Measurements from ENCODE around the gene CEP250.
"Not testable (repeated sequence)": the region's sequence is repeated elsewhere in the genome, so short reads cannot be mapped to it uniquely, and the experiment has no call there.

Gene CEP250, protein sequence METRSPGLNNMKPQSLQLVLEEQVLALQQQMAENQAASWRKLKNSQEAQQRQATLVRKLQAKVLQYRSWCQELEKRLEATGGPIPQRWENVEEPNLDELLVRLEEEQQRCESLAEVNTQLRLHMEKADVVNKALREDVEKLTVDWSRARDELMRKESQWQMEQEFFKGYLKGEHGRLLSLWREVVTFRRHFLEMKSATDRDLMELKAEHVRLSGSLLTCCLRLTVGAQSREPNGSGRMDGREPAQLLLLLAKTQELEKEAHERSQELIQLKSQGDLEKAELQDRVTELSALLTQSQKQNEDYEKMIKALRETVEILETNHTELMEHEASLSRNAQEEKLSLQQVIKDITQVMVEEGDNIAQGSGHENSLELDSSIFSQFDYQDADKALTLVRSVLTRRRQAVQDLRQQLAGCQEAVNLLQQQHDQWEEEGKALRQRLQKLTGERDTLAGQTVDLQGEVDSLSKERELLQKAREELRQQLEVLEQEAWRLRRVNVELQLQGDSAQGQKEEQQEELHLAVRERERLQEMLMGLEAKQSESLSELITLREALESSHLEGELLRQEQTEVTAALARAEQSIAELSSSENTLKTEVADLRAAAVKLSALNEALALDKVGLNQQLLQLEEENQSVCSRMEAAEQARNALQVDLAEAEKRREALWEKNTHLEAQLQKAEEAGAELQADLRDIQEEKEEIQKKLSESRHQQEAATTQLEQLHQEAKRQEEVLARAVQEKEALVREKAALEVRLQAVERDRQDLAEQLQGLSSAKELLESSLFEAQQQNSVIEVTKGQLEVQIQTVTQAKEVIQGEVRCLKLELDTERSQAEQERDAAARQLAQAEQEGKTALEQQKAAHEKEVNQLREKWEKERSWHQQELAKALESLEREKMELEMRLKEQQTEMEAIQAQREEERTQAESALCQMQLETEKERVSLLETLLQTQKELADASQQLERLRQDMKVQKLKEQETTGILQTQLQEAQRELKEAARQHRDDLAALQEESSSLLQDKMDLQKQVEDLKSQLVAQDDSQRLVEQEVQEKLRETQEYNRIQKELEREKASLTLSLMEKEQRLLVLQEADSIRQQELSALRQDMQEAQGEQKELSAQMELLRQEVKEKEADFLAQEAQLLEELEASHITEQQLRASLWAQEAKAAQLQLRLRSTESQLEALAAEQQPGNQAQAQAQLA (N-terminal part only)

DNA sequence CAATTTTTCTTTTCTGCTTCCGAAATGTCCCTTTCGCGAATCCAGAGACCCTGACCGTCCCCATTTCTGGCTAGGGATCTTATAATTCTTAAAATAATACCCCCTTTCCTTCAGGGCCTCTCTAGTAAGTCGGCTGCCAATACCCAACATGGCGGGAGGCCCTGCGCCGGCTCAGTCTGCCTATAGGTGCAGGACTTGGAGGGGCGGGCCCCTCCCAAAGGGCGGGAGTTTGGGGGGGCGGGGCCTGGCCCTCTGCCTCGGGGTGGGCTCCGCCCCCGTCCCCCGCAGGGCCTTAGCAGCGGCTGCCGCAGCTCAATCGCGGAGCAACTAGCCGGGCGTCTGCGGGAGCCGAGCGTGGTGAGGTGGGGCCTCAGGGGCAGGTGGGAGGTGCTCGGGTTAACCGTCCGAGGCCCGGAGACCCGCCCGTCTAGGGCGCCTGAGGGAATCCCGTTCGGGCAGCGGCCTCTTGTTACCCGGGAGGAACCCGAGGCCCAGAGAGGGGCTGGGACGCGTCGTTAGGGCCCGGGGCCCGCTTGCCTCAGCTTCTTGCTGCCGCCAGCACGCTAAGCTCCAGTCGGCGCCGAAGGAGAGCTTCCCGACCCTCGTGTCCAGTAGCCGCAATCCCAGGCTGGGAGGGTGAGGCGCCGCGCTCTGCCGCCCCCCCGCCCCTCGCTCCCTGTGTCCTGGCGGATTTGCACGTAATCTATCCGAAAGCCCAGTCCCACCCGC is at the start of gene CEP250:
Gene CEP250 (plus strand): TSS at position 718 of the 729 bp plus-strand sequence. CDS start 6,770 bp downstream, outside the sequence.
- peak; percentile 95 for DNase-seq

DNA sequence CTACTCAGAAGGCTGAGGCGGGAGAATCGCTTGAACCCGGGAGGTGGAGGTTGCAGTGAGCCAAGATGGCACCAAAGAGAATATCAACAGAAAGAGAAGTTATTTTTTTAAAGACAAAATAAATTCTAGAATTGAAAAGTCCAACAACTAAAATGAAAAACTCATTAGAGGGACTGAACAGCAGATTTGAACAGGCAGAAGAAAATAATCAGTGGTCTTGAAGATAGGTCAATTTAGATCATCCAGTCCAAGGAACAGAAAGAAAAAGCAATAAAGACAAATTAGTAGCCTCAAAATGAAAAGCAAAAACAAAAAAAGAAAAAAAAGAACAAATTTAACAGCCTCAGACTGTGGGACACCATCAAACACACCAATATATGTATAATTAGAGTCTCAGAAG is 49.6 kb upstream of the CEP250 start:
- DNase-seq: no peak

DNA sequence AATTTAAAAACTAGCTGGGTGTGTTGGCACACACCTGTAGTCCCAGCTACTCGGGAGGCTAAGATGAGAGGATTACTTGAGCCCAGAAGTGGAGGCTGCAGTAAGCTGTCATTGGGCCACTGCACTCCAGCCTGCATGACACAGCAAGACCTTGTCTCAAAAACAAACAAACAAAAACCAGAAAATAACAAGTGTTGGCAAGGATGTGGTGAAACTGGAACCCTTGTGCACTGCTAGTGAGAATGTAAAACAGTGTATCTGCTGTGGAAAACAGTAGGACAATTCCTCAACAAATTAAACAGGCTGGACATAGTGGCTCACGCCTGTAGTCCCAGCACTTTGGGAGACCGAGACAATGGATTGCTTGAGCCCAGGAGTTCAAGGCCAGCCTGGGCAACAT is 47.1 kb upstream of the CEP250 start:
- DNase-seq: no peak

DNA sequence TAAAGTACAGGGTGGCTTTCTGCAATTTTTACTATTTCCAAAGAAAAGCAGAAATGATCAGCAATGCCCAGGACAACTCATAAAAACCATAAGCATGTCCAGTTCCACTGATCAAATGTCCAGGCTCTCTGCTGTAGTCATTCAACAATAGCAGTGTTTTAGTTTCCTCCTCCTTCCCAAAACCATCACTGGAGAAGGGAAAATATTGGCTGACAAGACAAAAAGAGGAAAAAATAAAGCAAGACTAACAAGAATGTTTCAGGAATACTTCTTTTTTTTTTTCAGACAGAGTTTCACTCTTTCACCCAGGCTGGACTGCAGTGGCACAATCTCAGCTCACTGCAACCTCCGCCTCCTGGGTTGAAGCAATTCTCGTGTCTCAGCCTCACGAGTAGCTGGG is 45.9 kb upstream of the CEP250 start:
- DNase-seq: no peak

DNA sequence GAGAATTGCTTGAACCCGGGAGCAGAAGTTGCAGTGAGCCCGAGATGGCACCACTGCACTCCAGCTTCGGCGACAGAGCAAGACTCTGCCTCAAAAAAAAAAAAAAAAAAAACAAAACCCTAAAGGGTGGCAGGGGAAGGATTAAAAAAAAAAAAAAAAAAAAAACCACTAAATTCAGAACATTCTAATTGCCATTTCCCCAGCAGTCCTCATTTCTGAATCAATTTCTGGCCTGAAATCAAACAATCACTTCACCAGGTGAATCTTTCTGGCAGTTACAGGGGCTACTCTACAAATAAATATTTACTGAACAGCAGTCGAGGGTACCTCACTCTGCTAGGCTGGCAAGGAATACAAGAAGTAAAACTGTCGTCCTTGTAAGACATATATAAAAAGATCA is 44.8 kb upstream of the CEP250 start:
- no peak for DNase-seq

DNA sequence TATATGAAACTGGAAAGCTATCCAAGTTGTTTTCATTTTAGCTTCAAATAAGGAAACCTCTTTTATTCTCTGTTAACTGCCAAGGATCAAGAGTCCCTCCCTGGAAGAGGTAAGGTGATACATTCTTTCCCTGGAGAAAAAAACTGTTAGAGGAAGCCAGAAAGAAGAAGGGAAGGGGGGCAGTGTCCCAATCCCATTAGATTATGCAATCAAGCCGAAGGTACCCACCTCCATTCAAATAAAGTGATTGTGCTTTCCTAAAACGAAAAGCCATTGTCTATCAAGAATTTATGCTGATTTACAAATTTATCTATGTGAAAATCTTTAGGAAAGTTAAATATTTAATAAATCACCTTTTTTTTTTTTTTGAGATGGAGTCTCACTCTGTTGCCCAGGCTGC is 34.1 kb upstream of the CEP250 start:
- no peak for DNase-seq

DNA sequence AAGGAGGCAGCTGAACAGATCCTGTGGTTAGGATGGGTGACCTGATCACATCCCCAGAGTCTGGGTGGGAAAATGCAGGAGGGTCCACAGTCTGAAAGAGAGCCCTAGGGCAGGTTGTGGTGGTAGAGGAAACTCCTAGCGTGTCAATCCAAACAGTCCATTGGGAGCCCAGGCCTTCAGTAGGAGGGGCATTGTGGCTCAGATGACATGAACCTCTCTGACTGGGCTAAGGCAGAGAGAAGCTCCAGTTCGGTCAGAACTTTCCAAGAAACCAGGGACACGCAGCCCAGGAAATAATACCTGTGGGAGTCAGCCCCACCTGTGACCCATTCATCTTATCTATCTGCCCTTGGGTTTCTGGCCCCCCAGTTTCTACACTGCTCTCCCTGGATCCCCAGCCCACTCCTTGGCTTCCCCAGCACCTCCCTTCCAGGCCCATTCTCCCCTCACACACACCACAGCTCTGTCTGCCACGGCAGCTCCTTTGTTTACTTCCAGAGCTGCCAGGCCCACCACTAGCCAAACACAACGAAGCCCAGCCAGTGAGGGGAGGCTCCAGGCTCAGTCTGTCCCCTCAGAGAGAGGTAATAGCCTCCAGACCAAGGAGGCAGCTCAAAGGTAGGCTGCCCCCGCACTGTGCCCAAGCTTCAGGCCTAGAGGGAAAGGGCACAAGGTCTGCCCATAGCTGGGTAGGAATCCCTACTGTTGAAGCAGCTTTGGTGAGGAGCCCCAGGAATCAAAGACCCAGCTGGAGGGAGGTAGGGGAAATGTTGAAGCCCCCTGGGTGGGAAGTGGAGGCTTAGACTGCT is 23.6 kb upstream of the CEP250 start:
- DNase-seq: no peak

DNA sequence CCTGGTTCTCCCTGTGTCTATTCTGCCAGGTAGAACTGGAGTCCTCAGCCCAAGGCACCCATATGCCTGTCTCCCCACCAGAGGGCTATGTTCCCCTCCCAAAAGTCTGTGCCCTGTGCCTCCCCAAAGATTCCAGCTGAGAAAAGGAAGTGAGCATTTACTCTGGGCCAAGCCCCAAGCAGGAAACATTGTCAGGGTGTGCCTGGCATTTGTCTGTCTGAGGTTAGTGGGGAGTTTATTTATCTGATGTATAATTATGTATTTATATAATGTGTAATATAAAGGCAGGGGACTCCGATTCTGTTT is 23.0 kb upstream of the CEP250 start:
- no peak for DNase-seq

DNA sequence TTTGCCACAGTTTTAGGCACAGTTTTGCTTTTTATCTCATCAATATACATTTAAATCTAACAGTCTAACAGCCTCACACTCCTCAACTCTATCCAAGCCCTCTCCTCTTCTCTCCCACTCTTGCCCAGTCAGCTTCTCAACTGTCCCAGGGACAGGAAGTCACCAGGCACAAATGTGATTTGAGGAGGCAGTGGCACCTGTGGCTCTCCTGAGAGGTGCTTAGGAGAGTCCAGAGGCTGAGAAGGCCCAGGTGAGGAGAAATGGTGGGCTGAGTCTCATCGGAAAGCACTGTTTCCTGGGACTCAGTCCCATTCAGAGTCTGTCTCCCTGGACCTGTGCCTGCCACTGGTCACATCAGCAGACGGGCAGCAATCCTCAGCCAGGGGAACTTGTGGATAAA is 22.1 kb upstream of the CEP250 start:
- DNase-seq: no peak

DNA sequence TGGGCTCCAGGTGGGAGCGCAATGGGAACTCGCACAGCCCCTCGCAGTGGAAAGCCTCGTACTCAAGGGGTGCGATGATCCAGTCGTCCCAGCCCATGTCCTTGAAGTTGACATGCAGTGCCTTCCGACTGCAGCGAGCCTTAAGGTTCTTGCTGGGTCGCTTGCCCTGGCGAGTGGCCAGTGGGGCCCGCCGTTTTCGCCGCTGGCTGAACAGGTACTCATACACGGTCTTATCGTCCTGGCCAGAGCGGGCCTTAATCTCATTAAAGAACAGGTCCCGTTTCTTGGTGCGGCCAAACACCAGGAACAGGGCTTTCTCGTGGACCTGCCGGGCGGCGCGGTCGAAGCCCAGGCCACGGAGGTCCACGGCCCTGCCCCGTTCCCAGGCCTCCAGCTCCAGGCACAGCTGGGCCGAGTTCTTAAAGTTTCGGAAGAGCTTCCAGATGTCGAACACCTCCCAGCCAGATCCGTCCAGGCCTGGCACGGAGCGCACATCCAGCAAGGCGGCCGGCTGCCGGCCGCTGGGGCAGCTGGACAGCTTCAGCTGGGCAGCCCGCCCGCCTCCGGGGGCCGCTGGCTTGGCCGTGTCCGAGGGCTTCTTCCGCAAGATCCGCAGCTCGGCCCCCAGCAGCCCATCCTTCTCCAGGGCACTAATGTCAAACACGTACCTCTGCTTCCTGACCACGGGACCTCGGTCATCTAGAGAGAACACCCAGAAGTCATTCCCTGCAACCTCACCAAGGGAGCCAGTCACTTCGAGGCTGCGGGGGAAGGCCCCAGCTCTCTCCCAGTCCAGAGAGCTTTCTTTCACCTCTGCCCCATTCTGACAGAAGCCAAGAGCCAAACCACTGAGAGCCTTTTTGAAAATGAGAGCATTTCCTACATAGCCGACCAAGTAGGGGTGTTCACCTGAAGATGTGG is 21.1 kb upstream of the CEP250 start:
- DNase-seq: no peak

DNA sequence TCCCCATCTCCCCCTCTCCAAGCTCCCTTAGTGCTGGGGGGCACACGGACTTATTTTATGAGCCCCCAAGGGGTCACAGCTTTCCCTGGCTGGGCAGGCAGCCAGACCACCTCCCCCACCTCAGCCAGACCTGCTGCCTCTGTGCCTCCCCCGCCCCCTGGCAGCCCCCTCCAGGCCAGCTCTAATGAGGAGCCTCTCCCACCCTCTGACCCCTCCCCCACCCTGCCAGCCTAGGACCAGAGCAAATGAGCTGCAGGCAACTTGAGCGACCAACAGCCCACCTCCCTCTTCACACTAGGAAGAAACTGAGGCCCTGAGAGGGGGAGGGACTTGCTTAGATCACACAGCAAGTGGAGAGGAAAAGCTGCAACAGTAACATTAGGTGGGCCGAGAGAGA is 19.2 kb upstream of the CEP250 start:
- no peak for DNase-seq

DNA sequence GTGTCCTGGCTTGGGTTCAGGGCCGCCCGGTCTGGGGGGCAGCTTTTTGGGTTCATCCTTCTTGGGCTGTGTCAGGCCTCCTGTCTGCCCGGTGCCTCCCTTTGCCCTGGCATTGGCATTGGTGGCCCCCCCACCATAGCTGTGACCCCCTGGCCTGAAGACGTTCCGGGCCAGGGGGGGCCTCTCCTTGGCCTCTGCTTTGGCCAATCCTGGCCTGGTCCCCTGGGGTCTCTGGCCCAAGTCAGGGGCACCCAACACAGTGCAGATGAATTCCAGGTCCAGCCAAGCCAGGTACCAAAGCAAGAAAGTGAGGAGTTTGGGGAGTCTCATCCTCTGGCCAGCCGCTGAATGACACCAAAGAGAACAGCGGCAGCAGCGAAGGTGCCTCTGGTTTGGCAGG is 17.8 kb upstream of the CEP250 start:
- no peak for DNase-seq

DNA sequence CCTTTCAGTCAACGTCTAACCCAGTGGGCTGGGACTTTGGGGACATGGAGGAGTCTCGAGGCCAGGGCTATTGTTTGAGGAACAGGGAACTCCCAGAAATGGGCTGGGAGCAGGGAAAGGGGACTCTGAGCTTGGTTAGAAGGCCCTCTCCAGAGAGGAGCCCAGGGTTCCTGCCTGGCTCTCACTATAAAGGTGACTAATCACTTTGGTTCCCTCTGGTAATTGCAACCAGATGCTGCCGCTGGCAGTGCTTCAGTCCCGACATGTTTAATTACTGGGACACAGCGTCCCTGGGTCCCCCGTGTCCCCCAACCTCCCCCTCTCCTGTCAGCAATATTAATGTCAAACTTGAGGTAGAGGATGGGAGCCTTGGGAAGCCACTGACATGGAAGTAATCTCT is 12.4 kb upstream of the CEP250 start:
- DNase-seq: no peak

DNA sequence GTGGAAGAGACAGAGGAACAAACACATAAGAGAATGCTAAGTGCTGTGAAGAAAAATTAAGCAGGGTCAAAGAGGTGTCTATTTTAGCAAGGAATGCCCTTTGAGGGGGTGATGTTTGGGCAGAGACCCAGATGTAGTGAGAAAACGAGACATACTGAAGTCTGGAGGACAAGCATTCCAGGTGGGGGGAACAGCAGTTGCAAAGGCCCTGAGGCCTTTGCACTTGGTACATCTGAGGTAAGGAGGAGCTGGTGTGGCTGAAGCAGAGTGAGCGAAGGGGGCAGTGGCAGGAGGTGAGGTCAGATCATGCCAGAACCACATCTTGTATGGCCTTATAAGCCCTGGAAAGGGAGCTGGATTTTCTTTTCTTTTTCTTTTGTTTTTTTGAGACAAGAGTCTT is 11.2 kb upstream of the CEP250 start:
- DNase-seq: no peak

DNA sequence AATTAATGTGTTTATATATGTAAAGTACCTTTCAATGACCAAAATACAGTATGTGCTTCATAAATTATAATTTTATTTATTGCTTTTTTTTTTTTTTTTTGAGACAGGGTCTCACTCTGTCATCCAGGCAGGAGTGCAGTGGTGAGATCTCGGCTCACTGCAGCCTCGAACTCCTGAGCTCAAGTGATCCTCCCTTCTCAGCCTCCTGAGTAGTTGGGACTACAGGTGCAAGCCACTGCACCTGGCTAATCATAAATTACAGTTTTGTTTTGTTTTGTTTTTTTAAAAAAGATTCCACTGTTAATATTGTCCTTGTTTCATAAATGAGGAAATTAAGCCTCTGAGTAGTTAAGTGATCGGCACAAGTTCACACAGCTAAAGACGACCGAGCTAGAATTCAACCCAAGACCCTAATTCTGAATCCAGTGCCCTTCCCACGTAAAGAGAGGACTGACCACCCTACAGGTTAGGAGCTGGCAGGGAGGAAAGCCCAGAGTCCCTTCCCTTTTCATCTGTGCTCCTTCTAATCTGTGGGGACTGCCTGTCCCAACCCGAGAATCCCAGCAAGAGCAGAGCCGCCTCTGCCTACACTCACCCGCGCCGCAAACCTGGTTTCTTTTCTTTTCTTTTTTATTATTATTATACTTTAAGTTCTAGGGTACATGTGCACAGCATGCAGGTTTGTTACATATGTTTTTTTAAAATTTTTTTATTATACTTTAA is 8.9 kb upstream of the CEP250 start:
- DNase-seq: no peak

DNA sequence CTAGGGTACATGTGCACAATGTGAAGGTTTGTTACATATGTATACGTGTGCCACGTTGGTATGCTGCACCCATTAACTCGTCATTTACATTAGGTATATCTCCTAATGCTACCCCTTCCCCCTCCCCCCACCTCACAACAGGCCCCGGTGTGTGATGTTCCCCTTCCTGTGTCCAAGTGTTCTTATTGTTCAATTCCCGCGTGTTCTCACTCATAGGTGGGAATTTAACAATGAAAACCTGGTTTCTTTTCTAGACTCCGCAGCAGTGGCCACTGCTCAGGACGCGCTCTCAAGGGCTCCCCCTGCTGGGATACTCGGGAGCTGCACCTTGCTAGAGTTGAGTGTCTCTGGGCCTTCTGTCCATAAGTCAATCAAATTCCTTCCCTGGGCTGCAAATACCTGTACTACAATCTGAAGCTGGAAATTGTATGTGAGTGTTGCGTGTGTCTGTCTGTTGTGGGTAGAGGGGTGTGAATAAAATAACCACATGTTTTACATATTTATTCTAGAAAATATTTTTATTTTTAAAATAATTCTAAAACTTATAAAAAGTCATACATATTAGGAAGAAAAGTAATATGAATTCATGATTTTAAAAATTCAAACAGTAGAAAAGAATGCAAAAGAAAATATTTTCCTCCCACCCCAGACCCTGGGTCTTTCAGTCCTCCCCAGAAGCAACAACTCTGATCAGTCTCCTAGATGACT is 8.2 kb upstream of the CEP250 start:
- peak; percentile 94 for DNase-seq

DNA sequence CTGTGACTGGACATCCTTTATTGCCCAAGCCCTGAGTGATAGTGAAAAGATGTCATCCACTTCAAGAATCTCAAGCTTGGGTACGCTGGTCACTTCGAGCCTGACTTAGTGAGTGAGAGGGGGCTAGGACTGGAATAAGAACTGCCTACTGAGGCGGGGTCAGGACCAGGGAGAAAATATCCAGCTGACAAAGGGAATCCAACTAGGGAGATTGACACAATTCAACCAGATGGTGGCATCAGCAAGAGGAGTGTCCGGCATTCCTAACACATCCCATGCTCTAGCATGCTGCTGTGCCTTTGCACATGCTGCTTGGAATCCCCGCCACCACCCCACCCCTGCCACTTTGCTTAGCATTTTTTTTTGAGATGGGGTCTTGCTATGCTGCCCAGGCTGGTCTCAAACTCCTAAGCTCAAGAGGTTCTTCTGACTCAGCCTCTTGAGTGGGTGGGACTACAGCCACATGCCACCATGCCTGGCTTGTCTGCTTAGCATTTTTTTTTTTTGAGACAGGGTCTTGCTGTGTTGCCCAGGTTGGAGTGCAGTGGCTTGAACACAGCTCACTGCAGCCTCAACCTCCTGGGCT is 6.5 kb upstream of the CEP250 start:
- no peak for DNase-seq

DNA sequence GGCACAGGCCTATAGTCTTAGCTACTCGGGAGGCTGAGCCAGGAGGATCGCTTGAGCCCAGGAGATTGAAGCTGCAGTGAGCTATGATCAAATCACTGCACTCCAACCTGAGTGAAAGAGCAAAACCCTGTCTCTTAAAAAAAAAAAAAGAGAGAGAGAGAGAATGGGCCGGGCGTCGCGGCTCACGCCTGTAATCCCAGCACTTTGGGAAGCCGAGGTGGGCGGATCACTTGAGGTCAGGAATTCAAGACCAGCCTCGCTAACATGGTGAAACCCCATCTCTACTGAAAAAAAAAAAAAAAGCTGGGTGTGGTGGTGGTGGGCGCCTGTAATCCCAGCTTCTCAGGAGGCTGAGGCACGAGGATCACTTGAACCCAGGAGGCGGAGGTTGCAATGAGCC is 5.5 kb upstream of the CEP250 start:
- not testable (repeated sequence) for DNase-seq

DNA sequence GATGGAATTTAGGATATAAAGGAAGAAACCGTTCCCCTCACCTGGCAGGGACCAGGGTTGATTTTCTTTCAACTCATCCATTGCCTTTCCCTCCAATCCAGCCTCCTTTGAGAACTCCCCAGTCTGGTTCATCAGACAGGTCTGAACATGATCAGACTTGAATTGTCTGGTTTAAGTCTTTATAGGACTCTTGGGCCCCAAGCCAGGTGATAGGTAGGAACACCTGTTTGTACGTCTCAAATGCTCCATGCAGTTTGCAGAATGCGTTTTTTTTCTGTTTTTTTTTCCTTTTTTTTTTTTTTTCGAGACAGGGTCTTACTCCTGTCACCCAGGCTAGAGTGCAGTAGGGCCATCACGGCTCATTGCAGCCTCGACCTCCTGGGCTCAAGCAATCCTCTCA is 4.1 kb upstream of the CEP250 start:
- no peak for DNase-seq
